Measurements from ENCODE around the gene ABCA2.

DNA sequence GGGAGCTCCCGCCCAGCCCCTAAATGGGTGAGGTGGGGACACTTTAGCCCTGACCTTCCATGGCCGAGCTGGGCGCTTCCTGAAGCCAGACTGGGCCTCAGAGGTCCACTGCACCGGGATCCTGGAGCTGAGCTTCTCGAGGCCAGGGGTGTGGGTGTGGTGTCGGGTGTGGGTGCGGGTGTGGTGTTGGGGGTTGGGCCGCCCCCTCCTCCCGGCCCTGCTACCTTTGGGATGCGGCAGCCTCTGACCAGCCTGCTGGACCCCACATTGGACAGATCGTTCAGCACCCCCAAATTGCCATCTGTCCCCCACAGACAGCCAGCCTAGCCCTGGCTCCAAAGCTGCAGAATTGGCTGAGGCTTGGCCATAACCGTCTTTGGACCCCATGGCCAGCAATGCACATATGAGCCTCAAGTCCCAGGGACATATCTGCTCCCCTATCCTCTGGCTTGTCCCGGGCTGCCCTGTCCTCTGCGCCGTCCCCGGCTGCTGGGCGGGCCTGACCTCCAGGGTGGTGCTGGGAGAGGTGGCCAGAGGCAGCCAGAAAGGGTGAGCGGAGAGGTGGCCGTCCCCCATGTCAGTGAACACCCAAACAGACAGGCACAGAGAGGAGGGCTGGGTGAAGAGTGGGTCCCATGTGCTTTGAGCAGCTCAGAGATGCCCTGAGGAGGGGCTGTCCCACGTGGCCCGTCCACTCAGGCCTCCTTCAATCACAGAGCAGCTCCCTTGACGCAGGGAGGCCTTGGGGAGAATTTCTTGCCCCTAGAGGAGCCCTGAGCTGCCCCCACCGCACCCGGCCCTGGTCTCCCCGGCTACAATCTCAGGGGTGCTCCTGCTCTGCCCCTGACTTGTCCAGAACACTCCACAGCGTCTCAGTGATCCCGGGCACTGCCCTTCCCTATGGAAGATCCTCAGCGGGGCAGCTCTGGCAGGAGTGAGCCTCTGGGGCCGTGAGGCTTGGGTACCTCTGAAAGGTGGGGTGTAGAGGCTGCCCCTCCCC lies 54.1 kb downstream of the ABCA2 start:
- TF ChIP-seq GABPA (IDR thresholded peaks at IDR 0.05; ENCODE audit: low read depth) (no peak), NRF1 (IDR thresholded peaks at IDR 0.05; ENCODE audit: low read depth, low read length) (no peak), GATA2 (CRISPR knock-in tag; IDR thresholded peaks at IDR 0.05) (no peak), SMC3 (IDR thresholded peaks at IDR 0.05; ENCODE audit: low read depth, low read length) (no peak), EZH2phosphoT487 (IDR thresholded peaks at IDR 0.05; ENCODE audit: borderline replicate concordance, low read depth) (no peak), MEF2A (IDR thresholded peaks at IDR 0.05; ENCODE audit: borderline replicate concordance, low read depth) (no peak), RCOR1 (IDR thresholded peaks at IDR 0.05; ENCODE audit: low read length) (no peak), TAF1 (IDR thresholded peaks at IDR 0.05; ENCODE audit: borderline replicate concordance, low read depth, low read length) (no peak)
- TF ChIP-seq, protein P1, sequence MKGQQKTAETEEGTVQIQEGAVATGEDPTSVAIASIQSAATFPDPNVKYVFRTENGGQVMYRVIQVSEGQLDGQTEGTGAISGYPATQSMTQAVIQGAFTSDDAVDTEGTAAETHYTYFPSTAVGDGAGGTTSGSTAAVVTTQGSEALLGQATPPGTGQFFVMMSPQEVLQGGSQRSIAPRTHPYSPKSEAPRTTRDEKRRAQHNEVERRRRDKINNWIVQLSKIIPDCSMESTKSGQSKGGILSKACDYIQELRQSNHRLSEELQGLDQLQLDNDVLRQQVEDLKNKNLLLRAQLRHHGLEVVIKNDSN (IDR thresholded peaks at IDR 0.05; ENCODE audit: borderline replicate concordance, low read depth): no peak
- TF ChIP-seq, protein P2, sequence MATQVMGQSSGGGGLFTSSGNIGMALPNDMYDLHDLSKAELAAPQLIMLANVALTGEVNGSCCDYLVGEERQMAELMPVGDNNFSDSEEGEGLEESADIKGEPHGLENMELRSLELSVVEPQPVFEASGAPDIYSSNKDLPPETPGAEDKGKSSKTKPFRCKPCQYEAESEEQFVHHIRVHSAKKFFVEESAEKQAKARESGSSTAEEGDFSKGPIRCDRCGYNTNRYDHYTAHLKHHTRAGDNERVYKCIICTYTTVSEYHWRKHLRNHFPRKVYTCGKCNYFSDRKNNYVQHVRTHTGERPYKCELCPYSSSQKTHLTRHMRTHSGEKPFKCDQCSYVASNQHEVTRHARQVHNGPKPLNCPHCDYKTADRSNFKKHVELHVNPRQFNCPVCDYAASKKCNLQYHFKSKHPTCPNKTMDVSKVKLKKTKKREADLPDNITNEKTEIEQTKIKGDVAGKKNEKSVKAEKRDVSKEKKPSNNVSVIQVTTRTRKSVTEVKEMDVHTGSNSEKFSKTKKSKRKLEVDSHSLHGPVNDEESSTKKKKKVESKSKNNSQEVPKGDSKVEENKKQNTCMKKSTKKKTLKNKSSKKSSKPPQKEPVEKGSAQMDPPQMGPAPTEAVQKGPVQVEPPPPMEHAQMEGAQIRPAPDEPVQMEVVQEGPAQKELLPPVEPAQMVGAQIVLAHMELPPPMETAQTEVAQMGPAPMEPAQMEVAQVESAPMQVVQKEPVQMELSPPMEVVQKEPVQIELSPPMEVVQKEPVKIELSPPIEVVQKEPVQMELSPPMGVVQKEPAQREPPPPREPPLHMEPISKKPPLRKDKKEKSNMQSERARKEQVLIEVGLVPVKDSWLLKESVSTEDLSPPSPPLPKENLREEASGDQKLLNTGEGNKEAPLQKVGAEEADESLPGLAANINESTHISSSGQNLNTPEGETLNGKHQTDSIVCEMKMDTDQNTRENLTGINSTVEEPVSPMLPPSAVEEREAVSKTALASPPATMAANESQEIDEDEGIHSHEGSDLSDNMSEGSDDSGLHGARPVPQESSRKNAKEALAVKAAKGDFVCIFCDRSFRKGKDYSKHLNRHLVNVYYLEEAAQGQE (IDR thresholded peaks at IDR 0.05; ENCODE audit: low read depth, low read length): no peak
- TF ChIP-seq, protein P3, sequence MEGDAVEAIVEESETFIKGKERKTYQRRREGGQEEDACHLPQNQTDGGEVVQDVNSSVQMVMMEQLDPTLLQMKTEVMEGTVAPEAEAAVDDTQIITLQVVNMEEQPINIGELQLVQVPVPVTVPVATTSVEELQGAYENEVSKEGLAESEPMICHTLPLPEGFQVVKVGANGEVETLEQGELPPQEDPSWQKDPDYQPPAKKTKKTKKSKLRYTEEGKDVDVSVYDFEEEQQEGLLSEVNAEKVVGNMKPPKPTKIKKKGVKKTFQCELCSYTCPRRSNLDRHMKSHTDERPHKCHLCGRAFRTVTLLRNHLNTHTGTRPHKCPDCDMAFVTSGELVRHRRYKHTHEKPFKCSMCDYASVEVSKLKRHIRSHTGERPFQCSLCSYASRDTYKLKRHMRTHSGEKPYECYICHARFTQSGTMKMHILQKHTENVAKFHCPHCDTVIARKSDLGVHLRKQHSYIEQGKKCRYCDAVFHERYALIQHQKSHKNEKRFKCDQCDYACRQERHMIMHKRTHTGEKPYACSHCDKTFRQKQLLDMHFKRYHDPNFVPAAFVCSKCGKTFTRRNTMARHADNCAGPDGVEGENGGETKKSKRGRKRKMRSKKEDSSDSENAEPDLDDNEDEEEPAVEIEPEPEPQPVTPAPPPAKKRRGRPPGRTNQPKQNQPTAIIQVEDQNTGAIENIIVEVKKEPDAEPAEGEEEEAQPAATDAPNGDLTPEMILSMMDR (IDR thresholded peaks at IDR 0.05): no peak
- TF ChIP-seq, protein P4, sequence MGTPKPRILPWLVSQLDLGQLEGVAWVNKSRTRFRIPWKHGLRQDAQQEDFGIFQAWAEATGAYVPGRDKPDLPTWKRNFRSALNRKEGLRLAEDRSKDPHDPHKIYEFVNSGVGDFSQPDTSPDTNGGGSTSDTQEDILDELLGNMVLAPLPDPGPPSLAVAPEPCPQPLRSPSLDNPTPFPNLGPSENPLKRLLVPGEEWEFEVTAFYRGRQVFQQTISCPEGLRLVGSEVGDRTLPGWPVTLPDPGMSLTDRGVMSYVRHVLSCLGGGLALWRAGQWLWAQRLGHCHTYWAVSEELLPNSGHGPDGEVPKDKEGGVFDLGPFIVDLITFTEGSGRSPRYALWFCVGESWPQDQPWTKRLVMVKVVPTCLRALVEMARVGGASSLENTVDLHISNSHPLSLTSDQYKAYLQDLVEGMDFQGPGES (IDR thresholded peaks at IDR 0.05; ENCODE audit: low read depth, low read length): no peak
- TF ChIP-seq, protein P5, sequence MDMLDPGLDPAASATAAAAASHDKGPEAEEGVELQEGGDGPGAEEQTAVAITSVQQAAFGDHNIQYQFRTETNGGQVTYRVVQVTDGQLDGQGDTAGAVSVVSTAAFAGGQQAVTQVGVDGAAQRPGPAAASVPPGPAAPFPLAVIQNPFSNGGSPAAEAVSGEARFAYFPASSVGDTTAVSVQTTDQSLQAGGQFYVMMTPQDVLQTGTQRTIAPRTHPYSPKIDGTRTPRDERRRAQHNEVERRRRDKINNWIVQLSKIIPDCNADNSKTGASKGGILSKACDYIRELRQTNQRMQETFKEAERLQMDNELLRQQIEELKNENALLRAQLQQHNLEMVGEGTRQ (IDR thresholded peaks at IDR 0.05; ENCODE audit: borderline replicate concordance, low read depth, low read length): no peak

All from SK-N-SH (cell line).